Thymus (tissue), 11 donors: Measurements from ENCODE around the gene TBRG1. TPM values are rescaled to one million over a fixed set of nuclear protein-coding genes. Genes with fewer than 3 reads are reported as not detected.

Experiments
- DNase-seq, 9 donors: peaks; one replicate each; pipeline ENCODE4 v3.0.0-alpha.2; 2013; ENCODE audit warnings: low spot score in 9 of 9, low read depth in 6 of 9, missing footprints in 1 of 9
- H3K27ac ChIP-seq, 2 donors: one replicate each; pipeline ENCODE4 v1.5.1; 2013; ENCODE audit warnings: control low read depth in 1 of 2, low read depth in 1 of 2, low read length in 1 of 2, mild to moderate bottlenecking in 1 of 2, moderate library complexity in 1 of 2
- H3K27me3 ChIP-seq, 2 donors: one replicate each; pipeline ENCODE4 v1.5.1; 2013; ENCODE audit warnings: low read length in 1 of 2; ENCODE audit not compliant: control insufficient read depth in 2 of 2, insufficient read depth in 1 of 2
- H3K36me3 ChIP-seq, 2 donors: one replicate each; pipeline ENCODE4 v1.5.1; 2013; ENCODE audit warnings: low read length in 1 of 2, mild to moderate bottlenecking in 1 of 2, moderate library complexity in 1 of 2; ENCODE audit not compliant: control insufficient read depth in 2 of 2, insufficient read depth in 2 of 2
- H3K4me1 ChIP-seq, 2 donors: one replicate each; pipeline ENCODE4 v1.5.1; 2013; ENCODE audit warnings: low read length in 2 of 2; ENCODE audit not compliant: control insufficient read depth in 2 of 2, insufficient read depth in 2 of 2
- H3K4me3 ChIP-seq, 2 donors: one replicate each; pipeline ENCODE4 v1.5.1; 2013; ENCODE audit warnings: low read length in 2 of 2, control low read depth in 1 of 2, mild to moderate bottlenecking in 1 of 2
- H3K9me3 ChIP-seq, 2 donors: one replicate each; pipeline ENCODE4 v1.5.1; 2013; ENCODE audit warnings: low read length in 1 of 2, mild to moderate bottlenecking in 1 of 2; ENCODE audit not compliant: control insufficient read depth in 2 of 2, insufficient read depth in 1 of 2
- WGBS: extraction: QIAGEN DNeasy Blood & Tissue Kit; methylation state at CpG from one replicate; pipeline ENCODE4 v1.1.7; 2013; 5-methylcytosine and 5-hydroxymethylcytosine counted together
- polyA plus RNA-seq: library from polyadenylated mRNA; stranded (reverse); fragments of 200-250 nt; gene quantifications from one replicate; pipeline ENCODE4 v1.2.3, GENCODE V29; 2013
- total RNA-seq: library from RNA; stranded (reverse); fragments of 120-200 nt; gene quantifications from one replicate; pipeline ENCODE4 v1.2.4, GENCODE V29; 2013
- donor health status: healthy.

The TBRG1 gene
- total and polyA plus RNA-seq, 2 donors = 15.6 to 49.1 TPM

DNA sequence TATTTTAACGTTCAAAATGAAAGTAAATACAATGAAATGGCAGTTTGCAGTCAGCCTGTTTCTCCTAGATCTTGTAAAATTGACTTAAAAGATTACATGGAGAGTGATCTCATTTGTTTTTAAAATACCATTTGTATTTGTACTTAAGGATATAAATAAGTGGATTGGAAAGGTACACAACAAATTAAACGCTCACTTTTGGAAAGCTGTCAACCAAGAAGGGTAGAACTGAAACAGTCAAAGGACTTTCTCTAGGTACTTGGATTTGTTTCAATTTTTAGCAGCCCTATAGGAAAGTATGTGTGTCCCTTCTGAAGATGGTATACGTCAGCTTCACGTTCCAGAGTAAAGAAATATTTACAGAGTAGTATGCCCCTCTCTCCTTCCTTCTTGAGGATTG, 7.3 kb downstream of the TBRG1 start:
- DNase-seq = no peak
- H3K36me3 ChIP-seq = peaks cover 51 to 78% of the 10 kb centered on the region in 2 donors

DNA sequence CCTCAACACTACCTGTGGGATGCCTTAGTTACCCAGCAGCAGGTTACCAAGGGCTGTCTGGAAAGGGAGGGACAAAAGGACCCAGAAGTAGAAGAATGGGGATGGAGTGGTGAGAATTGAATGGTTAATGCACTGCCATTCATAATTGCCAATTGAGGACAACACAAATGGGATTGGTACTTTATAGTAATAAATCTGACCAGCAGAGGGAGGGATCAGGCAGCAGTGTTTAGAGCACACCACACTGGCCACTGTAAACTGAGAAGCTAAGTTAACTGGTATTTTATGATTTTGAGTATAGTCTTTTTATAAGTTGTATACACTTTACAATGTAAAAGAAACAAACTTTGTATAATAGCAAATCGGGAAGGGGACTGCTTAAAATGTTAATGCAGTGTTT, 10.7 kb downstream of the TBRG1 start:
- no peak for DNase-seq
- H3K36me3 ChIP-seq = peaks cover 49 to 78% of the 10 kb centered on the region in 2 donors
- H3K4me3 ChIP-seq = no peak overlapping the region
- no peaks in the 10 kb centered on the region for H3K9me3 ChIP-seq
- H3K27ac ChIP-seq = no peak overlapping the region
- 97% methylated on average over 1 of the region's 1 CpG for WGBS
- no peaks in the 10 kb centered on the region for H3K4me1 ChIP-seq
- H3K27me3 ChIP-seq = no peaks in the 10 kb centered on the region

More for the DNA sequence above, 7.3 kb downstream of the TBRG1 start:
- Histone ChIP-seq H3K27ac (no peak overlapping the region), H3K4me1 (no peaks in the 10 kb centered on the region), H3K9me3 (no peaks in the 10 kb centered on the region), H3K4me3 (no peak overlapping the region), H3K27me3 (no peaks in the 10 kb centered on the region)
- 98% methylated on average over 4 of the region's 4 CpGs for WGBS

DNA sequence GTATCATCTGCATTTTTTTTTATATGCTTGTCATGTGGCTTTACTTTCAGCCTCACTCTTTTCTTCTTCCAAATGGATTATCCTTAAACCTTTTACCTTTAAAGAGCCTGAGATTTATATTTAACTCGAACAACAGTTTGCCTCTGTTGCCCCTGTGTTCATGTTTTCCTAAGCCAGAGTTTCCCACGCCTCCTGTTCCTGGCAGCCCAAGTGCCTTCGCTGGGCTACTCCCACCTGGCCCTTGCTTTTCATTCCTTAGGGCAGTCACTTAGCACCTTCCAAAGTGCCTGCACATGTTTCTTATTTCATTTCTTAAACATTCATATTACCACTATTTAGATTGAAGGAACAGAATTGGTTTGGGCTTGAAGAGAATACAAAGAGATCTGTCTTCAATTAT, 13.3 kb downstream of the TBRG1 start:
- 97% methylated on average over 3 of the region's 3 CpGs for WGBS
- Histone ChIP-seq H3K27me3 (no peaks in the 10 kb centered on the region), H3K27ac (no peak overlapping the region), H3K9me3 (peaks cover 0 to 4% of the 10 kb centered on the region in 2 donors), H3K4me1 (no peaks in the 10 kb centered on the region), H3K4me3 (no peak overlapping the region), H3K36me3 (peaks cover 45 to 74% of the 10 kb centered on the region in 2 donors)
- DNase-seq = no peak

DNA sequence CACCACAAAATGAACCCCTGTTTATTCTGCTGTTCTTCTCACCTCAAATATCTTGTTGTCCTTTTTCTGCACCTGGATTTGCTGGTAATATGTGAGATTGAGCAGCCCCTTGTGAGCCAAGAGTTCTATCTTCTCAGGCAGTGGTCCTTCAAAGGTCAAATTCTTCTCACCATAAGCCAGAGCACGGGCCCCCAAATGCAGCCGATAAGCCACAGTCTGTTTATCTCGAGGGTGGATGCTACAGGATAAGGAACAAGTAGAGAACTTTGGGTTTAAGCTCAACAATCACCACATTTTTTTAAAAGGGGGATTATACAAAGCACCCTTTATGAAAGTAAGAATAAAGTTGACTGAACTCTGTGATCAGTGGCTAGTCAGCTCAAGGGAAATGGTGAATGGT, 15.8 kb downstream of the TBRG1 start:
- no peak overlapping the region for H3K27ac ChIP-seq
- no peak overlapping the region for H3K4me3 ChIP-seq
- H3K9me3 ChIP-seq = peaks cover 0 to 4% of the 10 kb centered on the region in 2 donors
- H3K4me1 ChIP-seq = no peaks in the 10 kb centered on the region
- H3K36me3 ChIP-seq = peaks cover 24 to 48% of the 10 kb centered on the region in 2 donors
- DNase-seq = no peak
- 98% methylated on average over 3 of the region's 3 CpGs for WGBS
- H3K27me3 ChIP-seq = no peaks in the 10 kb centered on the region

DNA sequence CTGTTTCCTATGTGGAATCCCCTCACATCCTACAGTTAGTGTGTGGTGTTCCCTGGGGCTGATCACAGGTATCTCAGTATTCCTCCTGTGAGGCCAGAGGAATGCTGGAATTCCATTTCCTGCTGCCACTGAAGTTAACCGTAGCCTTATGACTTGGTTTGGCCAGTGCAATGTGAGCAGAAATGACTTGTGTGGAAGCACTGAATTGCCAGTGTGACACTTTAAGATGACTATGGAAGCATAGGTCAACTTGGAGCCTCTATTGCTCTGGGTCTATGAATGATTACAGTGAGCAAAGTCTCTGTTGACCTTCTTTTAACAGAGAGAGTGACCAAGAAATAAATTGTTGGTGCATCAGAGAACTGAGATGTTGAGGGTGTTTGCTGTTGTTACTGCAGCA, 16.5 kb downstream of the TBRG1 start:
- peaks cover 24 to 42% of the 10 kb centered on the region in 2 donors for H3K36me3 ChIP-seq
- 97% methylated on average over 1 of the region's 1 CpG for WGBS
- H3K27ac ChIP-seq = no peak overlapping the region

DNA sequence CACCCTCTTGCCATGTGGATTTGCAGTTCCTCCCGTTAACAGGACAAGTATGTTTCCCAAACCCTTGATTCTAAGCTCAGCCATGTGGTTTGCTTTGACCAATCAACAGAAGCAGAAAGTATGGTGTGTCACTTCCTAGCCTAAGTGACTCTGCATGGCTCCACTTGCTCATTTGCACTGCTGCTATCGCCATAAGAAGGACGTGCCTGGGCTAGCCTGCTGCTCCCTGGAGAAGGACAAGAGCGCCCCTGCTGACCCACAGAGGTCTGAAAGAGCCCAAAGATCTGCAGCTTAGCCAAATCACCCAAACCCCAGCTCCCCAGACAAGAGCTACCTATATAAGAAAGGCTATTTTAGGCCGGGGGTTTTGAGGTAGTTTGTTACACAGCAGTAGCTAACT, 18.0 kb downstream of the TBRG1 start:
- no peak for DNase-seq
- no peaks in the 10 kb centered on the region for H3K27me3 ChIP-seq
- 96% methylated on average over 5 of the region's 5 CpGs for WGBS
- no peak overlapping the region for H3K4me3 ChIP-seq
- H3K9me3 ChIP-seq = peaks cover 0 to 4% of the 10 kb centered on the region in 2 donors
- H3K4me1 ChIP-seq = peaks cover 3% of the 10 kb centered on the region in 2 donors
- H3K27ac ChIP-seq = no peak overlapping the region
- H3K36me3 ChIP-seq = peaks cover 20 to 35% of the 10 kb centered on the region in 2 donors

More for the DNA sequence above, 16.5 kb downstream of the TBRG1 start:
- DNase-seq = no peak
- Histone ChIP-seq H3K27me3 (no peaks in the 10 kb centered on the region), H3K4me3 (no peak overlapping the region), H3K4me1 (no peaks in the 10 kb centered on the region), H3K9me3 (peaks cover 0 to 4% of the 10 kb centered on the region in 2 donors)

DNA sequence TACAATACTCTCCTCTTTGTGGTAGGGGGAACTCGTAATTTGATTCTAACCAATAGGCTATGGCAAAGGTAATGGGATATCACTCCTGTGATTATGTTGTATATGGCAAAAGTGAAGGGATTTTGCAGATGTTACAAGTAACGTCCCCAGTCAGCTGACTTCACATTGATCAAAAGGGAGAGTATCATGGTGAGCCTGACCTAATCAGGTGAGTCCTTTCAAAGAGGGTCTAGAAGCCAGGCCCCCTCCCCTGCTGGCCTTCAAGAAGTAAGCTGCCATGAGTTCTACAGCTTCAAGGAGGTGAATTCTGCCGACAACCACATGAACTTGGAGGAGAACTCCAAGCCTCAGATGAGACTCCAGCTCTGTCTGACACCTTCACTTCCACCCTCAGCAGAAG, 20.0 kb downstream of the TBRG1 start:
- 97% methylated on average over 3 of the region's 3 CpGs for WGBS
- Histone ChIP-seq H3K27ac (no peak overlapping the region), H3K36me3 (peaks cover 12 to 15% of the 10 kb centered on the region in 2 donors), H3K9me3 (peaks cover 0 to 4% of the 10 kb centered on the region in 2 donors), H3K27me3 (no peaks in the 10 kb centered on the region), H3K4me1 (peaks cover 3% of the 10 kb centered on the region in 2 donors), H3K4me3 (no peak overlapping the region)
- DNase-seq = no peak

DNA sequence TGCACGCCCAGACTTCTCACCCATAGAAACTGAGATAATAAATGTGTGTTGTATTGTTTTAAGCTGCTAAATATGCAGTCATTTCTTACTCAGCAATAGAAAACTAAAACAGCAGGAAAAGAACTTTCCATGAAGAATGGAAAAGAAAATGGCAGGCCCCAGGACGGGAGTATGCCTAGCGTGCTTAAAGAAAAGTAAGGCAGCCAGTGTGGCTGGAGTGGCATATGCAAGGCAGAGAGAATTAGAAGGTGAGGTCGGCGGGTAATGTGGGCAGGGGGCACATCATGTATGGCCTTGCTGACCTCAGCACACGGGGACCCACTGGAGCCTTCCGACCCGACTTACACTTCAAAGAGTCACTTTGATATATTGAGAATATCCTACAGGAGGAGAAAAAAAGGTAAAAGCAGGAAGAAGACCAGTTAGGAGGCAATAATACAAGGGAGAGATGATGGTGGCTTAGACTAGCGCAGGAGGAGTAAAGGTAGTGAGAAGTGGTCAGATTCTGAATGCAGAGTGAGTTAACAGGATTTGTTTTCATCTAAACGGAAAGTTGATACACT, 20.5 kb downstream of the TBRG1 start:
- no peak for DNase-seq
- no peak overlapping the region for H3K4me3 ChIP-seq
- H3K9me3 ChIP-seq = peaks cover 0 to 4% of the 10 kb centered on the region in 2 donors
- WGBS = 96% methylated on average over 10 of the region's 10 CpGs
- peaks cover 3% of the 10 kb centered on the region in 2 donors for H3K4me1 ChIP-seq
- peaks cover 7 to 11% of the 10 kb centered on the region in 2 donors for H3K36me3 ChIP-seq
- H3K27ac ChIP-seq = no peak overlapping the region
- no peaks in the 10 kb centered on the region for H3K27me3 ChIP-seq

DNA sequence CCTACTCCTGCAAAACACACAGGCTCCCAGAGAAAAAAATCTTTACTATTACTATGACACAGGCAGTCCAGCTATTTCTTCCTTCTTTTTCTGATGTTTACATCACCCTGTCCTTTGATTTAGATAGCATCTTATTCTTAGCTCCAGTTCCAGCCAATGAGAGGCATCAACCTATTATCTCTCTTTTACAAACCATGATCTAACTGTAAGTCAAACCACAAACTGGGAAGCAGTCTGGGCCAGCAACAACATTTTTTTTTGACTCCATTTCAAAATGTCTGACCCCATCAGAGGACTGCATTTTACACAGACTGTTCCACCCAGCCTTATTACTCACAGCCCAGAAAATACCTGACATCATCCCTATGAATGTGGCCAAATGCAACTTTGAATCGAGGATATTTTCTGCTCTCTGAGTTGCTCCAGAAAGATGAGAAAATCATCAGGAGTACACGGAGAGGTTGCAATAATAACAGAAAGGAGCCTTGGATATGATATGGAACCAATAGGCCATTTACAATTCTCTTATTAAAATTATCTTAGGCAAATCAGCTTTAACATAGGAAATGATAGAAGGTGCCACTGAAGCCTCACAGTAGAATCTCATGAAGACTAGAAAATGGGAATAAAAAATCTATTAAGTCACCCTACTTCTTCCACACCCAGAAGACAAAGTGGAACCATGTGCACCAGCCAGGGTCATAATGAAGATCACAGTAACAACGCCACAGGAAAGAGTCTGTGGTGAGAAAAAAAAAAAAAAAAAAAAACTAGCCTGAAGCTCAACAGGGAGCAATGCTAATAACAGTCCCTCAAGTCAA, 21.2 kb downstream of the TBRG1 start:
- DNase-seq = no peak
- Histone ChIP-seq H3K4me3 (no peak overlapping the region), H3K4me1 (peaks cover 3% of the 10 kb centered on the region in 2 donors), H3K36me3 (peaks cover 5 to 8% of the 10 kb centered on the region in 2 donors), H3K9me3 (peaks cover 0 to 4% of the 10 kb centered on the region in 2 donors), H3K27me3 (no peaks in the 10 kb centered on the region), H3K27ac (no peak overlapping the region)
- 54% methylated on average over 3 of the region's 3 CpGs for WGBS
